ENCODE data around the gene PLG. TPM values are rescaled to one million over a fixed set of nuclear protein-coding genes. Genes with fewer than 3 reads are reported as not detected.
"Not testable (repeated sequence)": the region's sequence is repeated elsewhere in the genome, so short reads cannot be mapped to it uniquely, and the experiment has no call there.

The PLG gene
- total RNA-seq (2014; rRNA removed; shearing (Covaris generic)), result not detected in 2 replicates

GRCh38 chr6:160701918-160702680 lies at the start of gene PLG:
PLG (plus strand) TSS chr6:160702244; CDS start chr6:160702305, 61 bp downstream.
- DNase-seq (ENCODE audit: low read depth), result not testable (repeated sequence)

DNA sequence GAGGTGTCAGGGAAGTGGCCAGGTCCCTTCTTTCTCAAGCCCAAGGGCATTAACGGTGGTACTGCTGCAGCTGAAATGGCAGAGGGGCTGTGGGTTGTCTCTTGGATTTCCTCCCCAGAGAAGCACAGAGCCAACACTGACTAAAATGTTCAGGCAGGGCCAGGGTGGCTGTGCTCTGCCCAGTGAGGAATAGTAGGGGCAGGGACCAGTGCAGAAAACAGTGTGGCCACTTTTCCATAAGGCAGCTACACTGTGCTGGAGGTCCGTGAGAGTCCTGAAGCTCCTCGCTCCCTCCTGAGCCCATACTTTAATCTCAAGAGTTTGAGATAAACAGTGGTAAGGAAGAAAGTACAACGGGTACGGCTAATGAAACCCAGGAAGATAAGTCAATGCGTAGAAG lies 42.5 kb upstream of the PLG start:
- DNase-seq (ENCODE audit: low read depth), result no peak

GRCh38 chr6:160661216-160661615 lies 40.8 kb upstream of the PLG start:
- no peak for DNase-seq (ENCODE audit: low read depth)

GRCh38 chr6:160662429-160662828 lies 39.6 kb upstream of the PLG start:
- DNase-seq (ENCODE audit: low read depth), result no peak

GRCh38 chr6:160662842-160663241 lies 39.2 kb upstream of the PLG start:
- no peak for DNase-seq (ENCODE audit: low read depth)

GRCh38 chr6:160664198-160664597 lies 37.8 kb upstream of the PLG start, which contains the start of gene LPA:
LPA (minus strand) TSS chr6:160664275; CDS start chr6:160664214, 61 bp downstream.
- DNase-seq (ENCODE audit: low read depth), result not testable (repeated sequence)

- peak; percentile 15 for DNase-seq (ENCODE audit: low read depth)
These were observed 34.2 kb upstream of the PLG start for GRCh38 chr6:160667639-160668481.

DNA sequence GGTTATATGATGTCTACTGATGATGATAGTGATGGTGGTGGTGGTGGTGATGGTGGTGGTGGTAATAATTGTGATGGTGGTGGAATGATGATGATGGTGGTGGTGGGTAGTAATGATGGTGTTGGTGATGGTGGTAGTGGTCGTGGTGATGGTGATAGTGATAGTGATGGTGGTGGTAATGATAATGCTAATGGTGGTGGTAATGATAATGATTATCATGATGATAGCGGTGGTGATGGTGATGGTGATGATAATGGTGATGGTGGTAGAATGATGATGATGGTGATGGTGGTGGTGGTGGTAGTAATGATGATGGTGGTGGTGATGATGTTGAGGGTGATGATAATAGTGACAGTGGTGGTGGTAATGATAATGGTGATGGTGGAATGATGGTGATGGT lies 33.5 kb upstream of the PLG start:
- DNase-seq (ENCODE audit: low read depth), result no peak

- DNase-seq (ENCODE audit: low read depth), result not testable (repeated sequence)
These were observed 25.6 kb upstream of the PLG start for GRCh38 chr6:160676418-160676817.

DNA sequence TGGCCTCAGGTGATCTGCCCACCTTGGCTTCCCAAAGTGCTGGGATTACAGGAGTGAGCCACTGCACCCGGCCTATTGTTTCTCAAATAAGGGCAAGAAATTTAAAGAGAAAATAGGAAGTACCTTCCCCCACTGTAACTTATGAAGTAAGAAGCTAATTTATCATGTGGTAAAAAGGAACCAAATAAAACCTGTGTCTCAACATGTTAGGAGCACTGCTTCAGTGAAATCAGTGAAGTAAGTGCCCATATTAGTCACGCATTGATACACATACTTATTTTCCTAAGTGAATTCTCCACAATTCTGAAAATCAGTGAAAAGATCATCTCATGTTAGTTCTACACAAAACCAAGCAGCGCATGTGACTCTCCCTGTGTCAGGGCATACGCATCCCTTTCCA lies 23.8 kb upstream of the PLG start:
- DNase-seq (ENCODE audit: low read depth), result no peak

DNA sequence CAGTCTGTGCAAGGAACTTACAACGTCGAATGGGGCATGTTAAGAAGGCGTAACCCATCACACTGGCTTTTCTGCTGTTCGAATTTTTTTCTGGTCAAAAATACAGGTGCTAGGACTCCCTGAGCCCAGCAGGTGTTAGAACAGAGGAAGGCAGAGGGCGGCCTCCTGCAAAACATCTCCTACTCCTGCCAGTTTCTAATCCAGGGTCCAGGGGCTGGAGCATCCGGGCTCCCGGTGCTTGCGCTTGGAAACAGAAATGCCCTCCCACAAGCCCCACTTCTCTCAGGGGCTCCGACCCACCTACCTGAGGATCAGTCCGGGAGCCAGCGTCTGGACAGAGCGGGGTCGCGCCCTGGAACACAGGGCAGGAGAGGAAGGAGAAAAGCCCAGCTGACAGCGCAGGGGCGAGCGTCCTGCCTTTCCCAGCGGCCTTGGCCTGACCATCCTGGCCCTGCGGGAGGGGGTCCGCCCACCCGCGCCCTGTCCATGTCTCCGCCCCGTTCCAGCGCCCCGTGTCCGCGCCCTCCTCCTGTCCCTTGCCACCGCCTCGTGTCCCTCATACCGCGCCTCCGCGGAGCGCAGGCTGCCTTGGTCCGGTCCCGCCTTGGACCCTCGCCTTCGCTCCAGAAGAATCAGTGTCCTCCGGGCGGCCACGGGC lies 23.2 kb upstream of the PLG start:
- no peak for DNase-seq (ENCODE audit: low read depth)

DNA sequence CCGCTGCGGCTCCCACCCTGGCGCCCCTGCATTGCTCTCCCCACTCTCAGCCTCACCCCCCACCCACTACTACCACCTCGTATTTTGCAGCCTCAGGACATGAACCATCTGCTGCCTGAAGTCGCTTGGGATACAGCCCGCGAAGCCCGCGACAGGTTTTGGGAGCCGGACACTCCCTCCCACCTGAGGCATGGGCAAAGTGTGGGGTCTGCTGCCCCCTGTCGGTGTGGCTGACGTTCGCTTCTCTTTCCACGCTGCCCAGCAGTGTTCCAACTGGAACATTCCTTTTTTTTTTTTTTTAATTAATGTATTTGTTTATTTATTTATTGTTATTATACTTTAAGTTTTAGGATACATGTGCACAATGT lies 22.7 kb upstream of the PLG start:
- peak; percentile 12 for DNase-seq (ENCODE audit: low read depth)

GRCh38 chr6:160685101-160685761 lies 16.8 kb upstream of the PLG start:
- not testable (repeated sequence) for DNase-seq (ENCODE audit: low read depth)

DNA sequence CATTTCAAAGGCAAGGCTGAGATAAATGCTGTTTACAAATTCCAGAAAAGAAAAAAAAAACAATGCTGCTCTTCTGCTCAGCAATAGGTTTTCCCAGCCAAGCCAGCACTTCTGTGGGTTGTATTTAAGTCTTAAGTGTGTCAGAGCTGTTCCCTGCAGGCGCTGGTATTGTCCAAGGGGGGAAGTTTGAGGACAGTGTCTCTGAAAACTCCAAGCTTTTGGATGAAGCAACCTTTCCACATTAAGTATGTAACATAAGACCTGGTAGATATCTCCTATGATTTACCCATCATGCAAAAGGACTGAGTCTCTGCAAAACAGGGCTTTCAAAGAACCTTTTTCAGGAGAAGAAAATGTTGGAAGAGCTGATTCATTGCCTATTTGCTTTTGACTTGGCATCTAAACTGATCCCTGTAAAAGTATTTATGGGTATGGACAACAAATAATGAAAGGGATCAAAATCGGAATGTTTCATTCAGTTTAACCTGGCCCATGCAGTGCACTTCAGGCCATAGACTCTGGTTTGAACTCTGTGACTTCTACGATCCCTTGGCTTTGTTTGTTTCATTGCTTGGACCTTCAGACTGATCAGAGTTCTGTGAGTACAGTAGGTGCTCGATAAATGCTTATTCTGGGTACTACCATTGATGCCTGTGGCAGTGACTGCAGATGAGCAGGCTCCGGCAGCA lies 16.1 kb upstream of the PLG start:
- no peak for DNase-seq (ENCODE audit: low read depth)

DNA sequence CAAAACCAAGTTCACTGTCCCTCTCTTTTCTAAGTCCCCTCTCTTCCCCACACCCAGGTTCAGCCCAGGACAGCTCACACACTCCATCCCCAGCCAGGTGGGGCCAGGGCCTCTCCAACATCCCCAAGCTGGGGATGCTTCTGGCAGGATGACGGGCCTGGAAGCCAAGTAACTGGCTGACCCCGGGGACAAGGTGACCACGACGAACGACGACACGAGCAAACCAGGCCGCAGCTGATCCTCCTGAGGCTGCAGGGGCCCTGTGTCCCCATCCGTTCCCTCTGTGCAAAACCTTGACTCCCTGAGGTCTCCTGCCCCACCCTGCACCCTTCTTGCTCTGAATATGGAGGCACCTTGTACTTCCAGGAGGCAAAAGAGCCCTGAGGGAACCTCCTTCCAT lies 11.6 kb upstream of the PLG start:
- no peak for DNase-seq (ENCODE audit: low read depth)

- no peak for DNase-seq (ENCODE audit: low read depth)
These were observed 10.4 kb upstream of the PLG start for GRCh38 chr6:160691617-160692016.

- no peak for DNase-seq (ENCODE audit: low read depth)
These were observed 9.6 kb upstream of the PLG start for GRCh38 chr6:160692369-160692959.

GRCh38 chr6:160695025-160695424 lies 7.0 kb upstream of the PLG start:
- DNase-seq (ENCODE audit: low read depth), result not testable (repeated sequence)

- DNase-seq (ENCODE audit: low read depth), result not testable (repeated sequence)
These were observed 6.4 kb upstream of the PLG start for GRCh38 chr6:160695622-160696021.

- DNase-seq (ENCODE audit: low read depth), result not testable (repeated sequence)
These were observed 5.2 kb upstream of the PLG start for GRCh38 chr6:160696884-160697283.

- no peak for DNase-seq (ENCODE audit: low read depth)
These were observed 4.2 kb upstream of the PLG start for GRCh38 chr6:160697826-160698225.
